Heart left ventricle (tissue), 16 donors: ENCODE measurements around the gene NCK2. TPM values are rescaled to one million over a fixed set of nuclear protein-coding genes. Genes with fewer than 3 reads are reported as not detected.

Experiments
- ATAC-seq, 4 donors: fragments of 200-7000 bp; cut with Tn5 transposase; one replicate each; pipeline ENCODE4 v1.9.1; 2020 to 2022; ENCODE audit warnings: moderate library complexity in 4 of 4, mild to moderate bottlenecking in 3 of 4, moderate number of reproducible peaks in 1 of 4
- DNase-seq, 5 donors: peaks; one replicate each; pipeline ENCODE4 v3.0.0-alpha.2; 2020
- H3K27ac ChIP-seq, 12 donors: fragments of 200-600 bp; sonication (generic) in 4 of 12; one replicate each; pipeline versions ENCODE4 v1.5.0 to v1.8.0; 2016 to 2022; ENCODE audit warnings: mild to moderate bottlenecking in 2 of 12
- H3K27me3 ChIP-seq, 9 donors: fragments of 200-600 bp; sonication (generic) in 2 of 9; one replicate each; pipeline versions ENCODE4 v1.5.1 to v1.8.0; 2016 to 2022; ENCODE audit warnings: mild to moderate bottlenecking in 3 of 9
- H3K36me3 ChIP-seq, 9 donors: fragments of 200-600 bp; sonication (generic) in 2 of 9; one replicate each; pipeline versions ENCODE4 v1.5.0 to v1.8.0; 2018 to 2022; ENCODE audit warnings: mild to moderate bottlenecking in 2 of 9
- H3K4me1 ChIP-seq, 12 donors: fragments of 200-600 bp; sonication (generic) in 4 of 12; one replicate each; pipeline versions ENCODE4 v1.5.0 to v1.8.0; 2016 to 2022; ENCODE audit warnings: mild to moderate bottlenecking in 3 of 12
- H3K4me3 ChIP-seq, 12 donors: fragments of 200-600 bp; sonication (generic) in 4 of 12; one replicate each; pipeline versions ENCODE4 v1.5.0 to v1.8.0; 2017 to 2022; ENCODE audit warnings: mild to moderate bottlenecking in 9 of 12, moderate library complexity in 4 of 12
- H3K9me3 ChIP-seq, 12 donors: fragments of 200-600 bp; sonication (generic) in 4 of 12; one replicate each; pipeline versions ENCODE4 v1.5.0 to v1.8.0; 2016 to 2022; ENCODE audit warnings: mild to moderate bottlenecking in 1 of 12
- CTCF ChIP-seq, 12 donors: fragments of 200-600 bp; sonication (generic) in 4 of 12; IDR thresholded peaks; one replicate each; pipeline versions ENCODE4 v1.5.0 to v1.8.0; 2018 to 2022; ENCODE audit warnings: antibody characterized with exemption in 12 of 12, mild to moderate bottlenecking in 5 of 12
- POLR2A ChIP-seq, 2 donors: fragments of 450-650 bp; IDR thresholded peaks; one replicate each; pipeline ENCODE4 v1.6.1; 2017; ENCODE audit warnings: antibody characterized with exemption in 2 of 2, mild to moderate bottlenecking in 2 of 2, moderate library complexity in 2 of 2
- WGBS, 4 donors: extraction: QIAGEN DNeasy Blood & Tissue Kit in 2 of 4; methylation state at CpG; one replicate each; pipeline versions ENCODE4 v1.1.5 to v1.1.7; 2013 to 2018; 5-methylcytosine and 5-hydroxymethylcytosine counted together
- intact Hi-C, 10 donors: fragments of 100-400 bp; cut with DNase I; formaldehyde crosslinking; loops; one replicate each; pipeline versions ENCODE4 v1.11.1 to v1.14.2; 2022
- polyA plus RNA-seq, 2 donors: library from polyadenylated mRNA; stranded (reverse); fragments of 200-250 nt; gene quantifications; one replicate each; pipeline ENCODE4 v1.2.3, GENCODE V29; 2013
- total RNA-seq, 9 donors: library from RNA; depleted of rRNA in 2 of 9; stranded (reverse); fragments of >200 nt in 2 of 9; fragmentation: NEBNext Ultra II Directional in 3 of 9; extraction: Animal tissue kit (Norgen Biotek cat#: 25700) in 3 of 9; gene quantifications; one replicate each; pipeline versions ENCODE4 v1.1.0 to v1.2.4, GENCODE V29; 2016 to 2023
- donor health status: ischemic (EF 13 %, LVEDD 7.1; RV severe dilation, severe dysfunction).
- donor health status: healthy with polysubstance abuse.
- donor health status: DM: no; HTN: yes; CAD: no.
- donor health status: DM: no; HTN: no; CAD: no.
- donor health status: ischemic (EF 25% LVEDD 6.9; RV normal size, moderate dysfunction).
- donor health status: ischemic (EF 25% LVEDD 5.7; RV mildly dilated, moderate dysfunction).
- donor health status: healthy.
- donor health status: DM: yes; HTN: yes; CAD: no.
- donor health status: ischemic (EF 35%, LVEDD 5.7; RV mildly dilated, moderate dysfunction).
- donor health status: nonischemic (EF 11% LVEDD 7.7; RV severe dilation, severe dysfunction).
- donor health status: DM: yes; HTN: yes; CAD: no.
- donor health status: PGD.
- donor health status: ischemic (EF 29% LVEDD 5.4; RV normal size, mild dysfunction).
- donor health status: nonischemic (EF 23%, LVEDD 6.1; RV moderate dilation, normal function).

The NCK2 gene
- total and polyA plus RNA-seq, 11 donors, result 22.6 to 54.2 (median 33.4) TPM

GRCh38 chr2:105785095-105785847 is 40.6 kb downstream of the NCK2 start:
- WGBS, 4 donors, result 91 to 96% (median 94%) methylated on average over 17 of the region's 17 CpGs
- peaks cover under 1 to 85% (median 51%) of the 10 kb centered on the region in 12 donors for H3K4me1 ChIP-seq
- DNase-seq, result no peak

GRCh38 chr2:105786231-105787230 is 41.8 kb downstream of the NCK2 start:
- Histone ChIP-seq H3K4me1 (peaks cover 9 to 85% (median 52%) of the 10 kb centered on the region in 12 donors), H3K9me3 (no peaks in the 10 kb centered on the region), H3K36me3 (peaks cover 0 to 14% (median 0%) of the 10 kb centered on the region in 9 donors), H3K27ac (peak overlapping the region in 2 of 12 donors; percentile 23 to 34), H3K4me3 (no peak overlapping the region), H3K27me3 (no peaks in the 10 kb centered on the region)
- intact Hi-C loops, result loop anchor here in 2 of 10 donors (5.0 to 10.0 kb wide), 3 partner anchors 34 to 298 kb away; no protein-coding TSS in a partner anchor
- no peak for TF ChIP-seq CTCF (IDR thresholded peaks at IDR 0.05)
- TF ChIP-seq POLR2A (IDR thresholded peaks at IDR 0.05), result no peak
- no peak for DNase-seq
- 63 to 67% (median 66%) methylated on average over 23 of the region's 23 CpGs for WGBS, 4 donors
- peak; percentile 10 to 23 (median 20) for ATAC-seq

More at GRCh38 chr2:105785095-105785847, 40.6 kb downstream of the NCK2 start:
- no peaks in the 10 kb centered on the region for H3K27me3 ChIP-seq
- H3K36me3 ChIP-seq, result peaks cover 0 to 14% (median 0%) of the 10 kb centered on the region in 9 donors
- no peak overlapping the region for H3K4me3 ChIP-seq
- ATAC-seq, result no peak
- intact Hi-C loops, result loop anchor here in 2 of 10 donors (5.0 to 10.0 kb wide), 3 partner anchors 33 to 300 kb away; no protein-coding TSS in a partner anchor
- TF ChIP-seq POLR2A (IDR thresholded peaks at IDR 0.05) (no peak), CTCF (IDR thresholded peaks at IDR 0.05) (no peak)
- no peak overlapping the region for H3K27ac ChIP-seq
- H3K9me3 ChIP-seq, result no peaks in the 10 kb centered on the region

- 73 to 89% (median 85%) methylated on average over 11 of the region's 11 CpGs for WGBS, 4 donors
- H3K4me3 ChIP-seq, result no peak overlapping the region
- DNase-seq (no peak), ATAC-seq (no peak)
- H3K27me3 ChIP-seq, result no peaks in the 10 kb centered on the region
- H3K9me3 ChIP-seq, result no peaks in the 10 kb centered on the region
- H3K36me3 ChIP-seq, result peaks cover 0 to 13% (median 0%) of the 10 kb centered on the region in 9 donors
- intact Hi-C loops, result loop anchor here in 2 of 10 donors (5.0 to 10.0 kb wide), 3 partner anchors 35 to 297 kb away; no protein-coding TSS in a partner anchor
- peaks cover 9 to 83% (median 50%) of the 10 kb centered on the region in 12 donors for H3K4me1 ChIP-seq
- TF ChIP-seq POLR2A (IDR thresholded peaks at IDR 0.05) (no peak), CTCF (IDR thresholded peaks at IDR 0.05) (no peak)
- H3K27ac ChIP-seq, result peak overlapping the region in 1 of 12 donors; percentile 54
These were observed 42.9 kb downstream of the NCK2 start for GRCh38 chr2:105787376-105788318.
